ENCODE results near the gene MYO5C. TPM values are rescaled to one million over a fixed set of nuclear protein-coding genes. Genes with fewer than 3 reads are reported as not detected.

MYO5C gene
- total RNA-seq, 1 donor, result 0.36 TPM

- TF ChIP-seq CTCF (IDR thresholded peaks at IDR 0.05; ENCODE audit: insufficient read depth, low read length), result no peak
- no peak for DNase-seq (ENCODE audit: low read depth)
- H3K4me3 ChIP-seq (ENCODE audit: low read depth, low read length), result no peak overlapping the region
These were observed 33.1 kb upstream of the MYO5C start for GRCh38 chr15:52328680-52329079.

GRCh38 chr15:52326756-52327155, 31.2 kb upstream of the MYO5C start:
- peak; percentile 69 for DNase-seq (ENCODE audit: low read depth)
- H3K4me3 ChIP-seq (ENCODE audit: low read depth, low read length), result no peak overlapping the region
- TF ChIP-seq CTCF (IDR thresholded peaks at IDR 0.05; ENCODE audit: insufficient read depth, low read length), result no peak

GRCh38 chr15:52324109-52324508, 28.5 kb upstream of the MYO5C start:
- no peak for TF ChIP-seq CTCF (IDR thresholded peaks at IDR 0.05; ENCODE audit: insufficient read depth, low read length)
- no peak for DNase-seq (ENCODE audit: low read depth)

GRCh38 chr15:52318729-52319500, 23.3 kb upstream of the MYO5C start:
- no peak for TF ChIP-seq CTCF (IDR thresholded peaks at IDR 0.05; ENCODE audit: insufficient read depth, low read length)
- no peak overlapping the region for H3K4me3 ChIP-seq (ENCODE audit: low read depth, low read length)
- DNase-seq (ENCODE audit: low read depth), result no peak

More at GRCh38 chr15:52324109-52324508, 28.5 kb upstream of the MYO5C start:
- H3K4me3 ChIP-seq (ENCODE audit: low read depth, low read length), result no peak overlapping the region

GRCh38 chr15:52317688-52318087, 22.1 kb upstream of the MYO5C start:
- TF ChIP-seq CTCF (IDR thresholded peaks at IDR 0.05; ENCODE audit: insufficient read depth, low read length), result no peak
- no peak for DNase-seq (ENCODE audit: low read depth)
- H3K4me3 ChIP-seq (ENCODE audit: low read depth, low read length), result no peak overlapping the region

GRCh38 chr15:52317022-52317421, 21.4 kb upstream of the MYO5C start:
- H3K4me3 ChIP-seq (ENCODE audit: low read depth, low read length), result no peak overlapping the region
- no peak for TF ChIP-seq CTCF (IDR thresholded peaks at IDR 0.05; ENCODE audit: insufficient read depth, low read length)
- no peak for DNase-seq (ENCODE audit: low read depth)

- H3K4me3 ChIP-seq (ENCODE audit: low read depth, low read length), result no peak overlapping the region
- TF ChIP-seq CTCF (IDR thresholded peaks at IDR 0.05; ENCODE audit: insufficient read depth, low read length), result no peak
These were observed 13.5 kb upstream of the MYO5C start for GRCh38 chr15:52309154-52309548.

More at GRCh38 chr15:52309154-52309548, 13.5 kb upstream of the MYO5C start:
- no peak for DNase-seq (ENCODE audit: low read depth)
